ENCODE measurements around the gene IFT122.
"Not testable (repeated sequence)": the region's sequence is repeated elsewhere in the genome, so short reads cannot be mapped to it uniquely, and the experiment has no call there.

The IFT122 gene

DNA sequence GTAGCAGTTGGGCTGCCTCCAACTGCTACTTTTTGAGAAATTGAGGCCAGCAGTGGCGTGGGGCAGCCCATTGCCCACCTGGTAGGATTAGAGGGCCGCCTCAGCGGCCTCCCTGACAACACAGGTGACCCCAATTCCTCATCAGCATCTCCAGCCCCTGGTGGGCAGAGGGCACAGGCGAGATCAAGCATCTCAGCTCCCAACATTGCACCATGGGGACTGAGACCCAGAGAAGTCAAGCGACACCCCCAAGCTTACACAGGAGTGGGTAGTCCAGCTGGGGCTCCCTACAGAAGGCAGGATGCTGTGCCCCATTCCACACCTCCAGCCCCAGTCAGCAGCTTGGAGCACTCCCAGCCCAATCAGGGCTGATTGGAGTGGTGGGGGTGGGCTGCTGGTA lies 102.7 kb downstream of the IFT122 start:
- DNase-seq, result no peak

GRCh38 chr3:129543156-129543790 lies 103.2 kb downstream of the IFT122 start, which contains the start of gene H1-8:
Gene H1-8 (plus strand): TSS chr3:129543175. CDS start chr3:129543219, 44 bp downstream.
- no peak for DNase-seq

DNA sequence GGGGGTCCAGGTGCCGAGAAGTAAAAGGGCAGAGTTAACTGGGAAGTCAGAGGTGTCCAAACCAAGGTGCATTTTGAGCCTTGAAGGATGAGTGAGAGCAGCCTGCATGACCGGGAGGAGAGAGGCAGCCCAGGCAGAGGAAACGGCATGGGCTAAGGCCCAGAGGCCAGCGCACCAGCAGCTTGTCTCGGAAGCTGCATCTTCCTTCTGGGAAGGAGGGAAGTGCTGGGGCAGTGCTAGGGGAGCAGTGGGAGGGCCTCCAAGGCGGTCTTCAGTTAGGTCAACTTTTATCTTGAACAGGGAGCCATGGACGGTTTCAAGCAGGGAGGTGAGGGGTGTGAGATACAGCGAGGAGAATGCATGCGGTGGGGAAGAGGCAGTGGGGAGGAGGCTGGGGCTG lies 104.0 kb downstream of the IFT122 start:
- no peak for DNase-seq

DNA sequence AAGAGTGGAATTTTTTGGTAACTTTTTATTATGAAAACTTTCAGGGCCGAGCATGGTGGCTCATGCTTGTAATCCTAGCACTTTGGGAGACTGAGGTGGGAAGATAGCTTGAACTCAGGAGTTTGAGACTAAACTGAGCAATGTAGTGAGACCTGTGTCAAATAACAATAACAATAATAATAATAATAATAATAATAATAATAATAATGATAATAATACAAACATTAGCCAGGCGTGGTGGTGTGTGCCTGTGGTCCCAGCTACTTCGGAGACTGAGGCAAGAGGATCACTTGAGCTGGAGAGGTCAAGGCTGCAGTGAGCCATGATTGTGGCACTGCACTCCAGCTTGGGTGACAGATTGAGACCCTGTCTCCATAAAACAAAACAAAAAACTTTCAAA lies 105.9 kb downstream of the IFT122 start:
- DNase-seq, result not testable (repeated sequence)

DNA sequence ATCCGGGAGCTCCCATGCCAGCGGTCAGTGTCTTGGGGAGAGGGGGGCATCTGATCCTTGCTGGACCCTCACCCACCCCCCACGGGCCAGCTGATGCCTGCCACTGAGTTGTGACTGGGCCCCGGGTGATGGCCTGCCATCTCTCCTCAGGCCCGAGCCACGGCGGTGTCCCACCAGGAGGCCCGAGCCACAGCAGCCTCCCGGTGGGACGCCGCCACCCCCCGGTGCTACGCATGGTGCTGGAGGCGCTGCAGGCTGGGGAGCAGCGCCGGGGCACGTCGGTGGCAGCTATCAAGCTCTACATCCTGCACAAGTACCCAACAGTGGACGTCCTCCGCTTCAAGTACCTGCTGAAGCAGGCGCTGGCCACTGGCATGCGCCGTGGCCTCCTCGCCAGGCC lies 107.2 kb downstream of the IFT122 start:
- DNase-seq, result no peak

DNA sequence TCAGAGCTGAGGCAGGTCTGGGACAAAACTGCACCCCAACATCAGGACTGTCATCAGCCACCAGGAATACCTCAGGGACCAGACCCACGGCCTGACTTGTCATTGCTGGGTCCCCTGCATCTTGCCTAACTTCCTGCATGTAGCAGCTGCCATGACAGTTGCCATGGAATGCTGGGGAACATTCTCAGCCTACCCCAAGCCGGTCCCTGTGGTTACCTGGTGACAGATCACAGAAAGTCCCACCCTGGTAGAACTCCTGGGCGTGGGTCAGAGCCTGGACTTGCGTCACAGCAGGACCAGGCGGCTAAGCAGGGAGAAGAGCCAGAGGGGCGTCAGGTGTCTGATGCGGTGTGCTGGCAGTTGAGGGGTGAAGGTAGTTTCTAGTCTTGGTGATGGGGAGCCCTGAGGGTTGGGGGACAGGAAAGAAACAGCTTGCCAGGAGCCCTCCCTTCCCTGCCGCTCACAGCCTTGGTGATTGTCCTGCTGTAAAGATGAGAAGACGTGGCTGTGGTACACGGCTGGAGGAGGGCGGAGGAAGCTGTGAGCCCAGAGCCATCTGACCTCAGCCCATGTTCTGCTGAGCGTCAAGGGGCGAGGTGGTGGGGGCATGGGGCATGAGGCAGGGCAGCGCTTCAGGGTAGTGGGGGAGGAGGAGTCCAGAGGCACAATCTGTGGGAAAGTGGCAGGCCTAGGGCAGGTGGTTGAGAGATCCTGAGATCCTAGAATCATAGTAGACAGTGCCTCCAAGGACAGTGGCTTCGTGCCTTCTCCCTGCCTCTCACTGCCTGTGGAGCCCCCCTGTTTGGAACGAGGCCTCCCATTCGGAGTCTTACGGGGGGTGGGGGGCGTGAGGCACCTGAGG lies 108.3 kb downstream of the IFT122 start:
- no peak for DNase-seq

- DNase-seq, result no peak
Observed at GRCh38 chr3:129549006-129549800, 109.2 kb downstream of the IFT122 start.

DNA sequence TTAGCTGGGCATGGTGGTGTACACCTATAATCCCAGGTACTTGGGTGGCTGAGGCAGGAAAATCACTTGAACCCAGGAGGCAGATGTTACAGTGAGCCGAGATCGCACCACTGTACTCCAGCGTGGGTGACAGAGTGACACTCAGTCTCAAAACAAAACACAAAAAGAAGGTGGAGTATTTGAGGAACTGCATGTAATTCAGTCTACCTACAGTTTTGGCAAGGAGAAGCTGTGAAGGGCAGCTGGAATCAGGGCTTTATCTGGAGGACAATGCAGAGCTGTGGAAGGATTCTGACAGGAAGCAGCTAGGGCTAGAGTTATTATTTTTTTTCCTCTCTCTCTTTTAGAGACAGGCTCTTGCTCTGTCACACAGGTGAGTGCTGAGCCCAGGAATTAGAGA lies 109.8 kb downstream of the IFT122 start:
- DNase-seq, result no peak

- DNase-seq, result no peak
Observed at GRCh38 chr3:129552287-129553050, 112.4 kb downstream of the IFT122 start.

GRCh38 chr3:129553171-129553570 lies 113.1 kb downstream of the IFT122 start:
- no peak for DNase-seq

- no peak for DNase-seq
Observed at GRCh38 chr3:129553719-129554118, 113.7 kb downstream of the IFT122 start.

DNA sequence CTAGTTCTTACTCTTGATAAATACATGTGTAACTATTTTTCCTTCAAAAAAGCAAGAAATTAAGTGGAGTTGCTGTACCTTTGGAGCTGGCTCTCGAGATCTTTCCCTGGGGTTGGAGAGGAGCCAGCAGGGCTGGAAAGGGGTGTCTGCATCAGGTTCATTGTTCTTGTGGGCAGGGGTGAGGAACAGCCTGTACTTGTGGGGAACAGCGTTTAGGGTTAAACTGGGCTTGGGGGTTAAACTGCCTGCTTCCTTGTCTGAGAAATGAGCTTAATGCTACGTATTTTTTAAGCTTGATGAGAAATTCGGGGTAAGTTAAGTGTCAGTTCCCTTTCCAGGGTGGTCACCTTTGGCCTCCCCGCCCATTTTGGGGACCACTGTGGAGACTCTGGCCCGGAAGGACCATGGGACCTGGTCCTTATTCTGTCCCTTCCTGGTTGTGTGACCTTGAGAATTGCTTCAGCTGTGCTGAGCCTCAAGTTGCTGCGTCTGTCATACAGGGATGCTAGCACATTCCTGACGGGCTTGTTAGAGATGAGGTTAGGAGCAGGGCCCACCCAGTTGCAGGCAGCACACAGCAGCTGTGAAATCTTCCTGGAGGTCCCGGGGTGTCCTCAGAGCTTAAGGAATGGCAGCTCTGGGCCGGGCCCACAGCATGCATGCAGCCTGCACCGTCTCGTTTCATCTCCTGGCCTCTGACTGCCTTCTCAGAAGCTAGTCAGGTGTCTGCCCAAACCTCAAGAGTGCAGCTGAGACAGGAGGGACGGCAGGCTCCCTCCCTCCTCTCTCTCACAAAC lies 114.5 kb downstream of the IFT122 start:
- DNase-seq, result no peak

DNA sequence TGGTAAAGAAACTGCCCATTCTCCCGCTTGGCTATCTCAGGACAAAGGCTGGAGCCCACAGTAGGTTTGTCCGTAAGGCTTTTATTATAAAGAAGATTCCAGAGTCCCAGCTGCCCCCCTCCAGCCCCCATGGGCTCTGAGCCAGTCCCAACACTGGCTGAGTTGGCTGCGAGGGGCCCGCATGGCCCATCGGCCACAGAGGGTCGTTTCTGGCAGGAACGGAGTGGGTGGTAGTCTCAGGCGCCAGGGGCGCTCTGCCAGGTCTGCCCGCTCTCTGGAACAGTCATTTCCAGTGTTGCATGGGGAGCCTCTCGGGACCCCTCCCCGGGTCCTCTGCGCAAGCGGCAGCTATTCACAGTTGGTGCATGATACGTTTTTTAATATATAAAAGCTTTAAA lies 115.1 kb downstream of the IFT122 start:
- DNase-seq, result no peak

GRCh38 chr3:129555616-129556357 lies 115.8 kb downstream of the IFT122 start:
- DNase-seq, result no peak

- DNase-seq, result no peak
Observed at GRCh38 chr3:129556358-129556695, 116.3 kb downstream of the IFT122 start.

DNA sequence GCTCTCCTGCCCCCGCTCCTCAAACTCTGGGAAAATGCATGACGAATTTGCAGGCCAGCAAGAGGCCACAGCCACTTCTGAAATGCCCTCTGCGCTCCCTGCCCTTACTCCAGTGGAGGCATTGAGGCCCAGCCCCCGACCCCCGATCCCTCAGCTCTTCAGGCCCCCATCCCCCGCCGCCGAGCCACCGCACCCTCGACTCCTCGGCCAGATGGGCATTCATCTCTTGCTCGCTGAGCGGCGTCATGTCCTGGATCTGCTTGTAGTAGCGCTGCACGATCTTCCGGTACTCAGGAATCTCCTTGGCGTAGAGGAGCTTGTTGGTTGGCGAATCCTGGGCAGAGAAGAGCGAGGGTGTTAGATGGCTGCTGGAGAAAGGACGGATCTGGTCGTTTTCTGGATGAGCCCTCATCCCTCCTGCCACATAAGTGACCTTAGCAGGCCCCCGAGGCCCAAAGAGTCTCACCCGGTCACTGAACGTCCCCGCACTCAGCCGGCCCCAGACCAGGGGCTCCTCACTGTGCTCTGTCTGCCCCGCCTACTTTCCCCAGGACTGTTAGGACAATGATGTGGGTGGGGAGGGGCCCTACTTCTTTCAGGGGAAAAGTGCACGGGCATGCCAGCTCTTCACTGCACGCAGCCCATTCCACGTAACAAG lies 117.0 kb downstream of the IFT122 start:
- no peak for DNase-seq

DNA sequence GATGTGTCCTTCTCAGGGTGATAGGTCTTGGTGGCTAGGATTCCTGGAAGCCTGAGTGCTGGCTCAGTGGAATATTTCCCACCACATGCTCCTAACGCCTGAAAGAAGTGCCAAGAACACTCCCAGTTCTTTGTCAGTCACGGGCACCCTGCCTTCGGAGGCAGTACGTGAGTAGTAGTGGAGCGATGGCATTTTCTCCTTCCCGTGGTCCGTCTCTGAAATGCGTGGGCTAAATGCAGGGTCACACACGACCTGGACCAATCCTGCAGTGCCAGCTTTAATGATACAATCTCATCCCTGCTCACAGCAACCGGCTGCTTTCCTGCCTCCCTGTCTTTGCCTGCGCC lies 117.5 kb downstream of the IFT122 start:
- DNase-seq, result no peak

DNA sequence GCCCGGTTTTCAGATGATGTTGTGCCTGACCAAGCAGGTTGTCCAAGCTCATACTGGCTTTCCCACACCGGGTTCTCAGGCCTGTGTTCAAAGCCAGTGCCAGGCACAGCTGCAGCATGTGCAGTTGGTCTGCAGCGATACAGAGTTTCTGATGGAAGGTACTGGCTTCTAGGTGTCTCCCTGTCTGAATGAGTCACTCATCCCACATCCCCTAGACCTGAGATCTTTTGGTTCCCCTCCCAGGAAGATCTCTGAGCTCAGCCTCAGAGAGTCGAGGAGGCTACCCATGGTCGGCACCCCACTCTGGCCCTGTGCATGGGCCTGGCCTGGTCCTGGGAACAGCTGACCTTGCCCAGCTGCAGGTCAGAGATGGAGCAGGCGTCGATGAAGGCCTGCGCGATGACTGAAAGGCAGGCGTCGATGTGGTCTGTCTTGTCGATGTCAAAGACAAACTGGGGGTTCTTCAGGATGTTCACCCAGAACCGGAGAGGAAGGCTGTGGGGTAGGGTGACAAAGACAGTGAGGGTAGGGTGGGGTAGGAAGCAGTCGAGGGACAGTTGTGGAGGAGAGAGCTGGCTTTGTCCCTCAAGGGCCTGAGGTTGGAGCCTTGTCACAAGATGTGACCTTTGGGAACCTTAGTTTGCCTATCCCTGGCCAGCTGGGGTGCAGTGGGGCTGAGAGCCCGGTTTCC lies 118.2 kb downstream of the IFT122 start:
- no peak for DNase-seq

- DNase-seq, result no peak
Observed at GRCh38 chr3:129558772-129559564, 118.9 kb downstream of the IFT122 start.
